OCI-LY1 (cell line): ENCODE measurements around the gene MKI67.

ENCODE experiments used
- CTCF ChIP-seq: fragments of 200-600 bp; sonication (generic), shearing (Covaris generic); IDR thresholded peaks from 2 replicates; pipeline ENCODE4 v1.5.1; 2017; ENCODE audit warnings: mild to moderate bottlenecking, antibody characterized with exemption, low read length, moderate library complexity, mixed read lengths
- EZH2 ChIP-seq: fragments of 200-600 bp; sonication (generic), shearing (Covaris generic); IDR thresholded peaks from 2 replicates; pipeline ENCODE4 v1.8.0; 2017; ENCODE audit warnings: borderline replicate concordance, mixed run types, mild to moderate bottlenecking, antibody characterized with exemption, low read length, moderate library complexity, mixed read lengths

- peak; percentile 75 for TF ChIP-seq CTCF
- TF ChIP-seq EZH2 = no peak
Observed at GRCh38 chr10:128078136-128078969, 47.9 kb downstream of the MKI67 start.
